ENCODE data around the gene ARFGAP1.

DNA sequence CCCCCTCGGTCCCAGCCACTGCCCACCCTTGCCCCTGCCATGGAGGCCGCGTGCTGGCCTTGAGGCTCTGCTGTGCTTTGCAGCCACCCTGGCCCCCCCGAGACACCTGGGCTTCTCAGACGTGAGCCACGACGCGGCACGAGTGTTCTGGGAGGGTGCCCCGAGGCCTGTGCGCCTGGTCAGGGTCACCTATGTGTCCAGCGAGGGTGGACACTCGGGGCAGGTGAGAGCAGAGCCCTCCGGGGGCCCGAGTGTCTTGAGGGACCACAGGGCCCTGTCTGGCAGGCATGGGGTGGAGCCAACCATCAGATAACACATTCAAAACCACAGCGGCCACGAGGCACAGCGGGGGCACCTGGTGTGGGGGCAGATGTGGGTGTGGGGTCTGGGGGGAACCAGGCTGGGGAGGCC lies 39.2 kb downstream of the ARFGAP1 start:
- TF ChIP-seq FOXA1 (IDR thresholded peaks at IDR 0.05) (no peak), SP1 (IDR thresholded peaks at IDR 0.05) (no peak), L3MBTL2 (conservative IDR thresholded peaks at IDR 0.05) (no peak), NFRKB (IDR thresholded peaks at IDR 0.05) (no peak), FOXK2 (IDR thresholded peaks at IDR 0.05) (no peak), TARDBP (IDR thresholded peaks at IDR 0.05) (no peak), SUZ12 (IDR thresholded peaks at IDR 0.05) (no peak), FOXM1 (IDR thresholded peaks at IDR 0.05; ENCODE audit: borderline replicate concordance) (no peak), BHLHE40 (IDR thresholded peaks at IDR 0.05; ENCODE audit: borderline replicate concordance) (no peak), ELF4 (IDR thresholded peaks at IDR 0.05) (no peak), ZNF384 (IDR thresholded peaks at IDR 0.05) (no peak), HDGF (IDR thresholded peaks at IDR 0.05; ENCODE audit: borderline replicate concordance) (no peak)
- TF ChIP-seq, protein P1, sequence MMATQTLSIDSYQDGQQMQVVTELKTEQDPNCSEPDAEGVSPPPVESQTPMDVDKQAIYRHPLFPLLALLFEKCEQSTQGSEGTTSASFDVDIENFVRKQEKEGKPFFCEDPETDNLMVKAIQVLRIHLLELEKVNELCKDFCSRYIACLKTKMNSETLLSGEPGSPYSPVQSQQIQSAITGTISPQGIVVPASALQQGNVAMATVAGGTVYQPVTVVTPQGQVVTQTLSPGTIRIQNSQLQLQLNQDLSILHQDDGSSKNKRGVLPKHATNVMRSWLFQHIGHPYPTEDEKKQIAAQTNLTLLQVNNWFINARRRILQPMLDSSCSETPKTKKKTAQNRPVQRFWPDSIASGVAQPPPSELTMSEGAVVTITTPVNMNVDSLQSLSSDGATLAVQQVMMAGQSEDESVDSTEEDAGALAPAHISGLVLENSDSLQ (IDR thresholded peaks at IDR 0.05), result no peak
